ENCODE measurements around the gene HCN2. TPM values are rescaled to one million over a fixed set of nuclear protein-coding genes. Genes with fewer than 3 reads are reported as not detected.

HCN2 gene
- polyA plus RNA-seq, 1 donor from 2014 or later, result 4.7 TPM

DNA sequence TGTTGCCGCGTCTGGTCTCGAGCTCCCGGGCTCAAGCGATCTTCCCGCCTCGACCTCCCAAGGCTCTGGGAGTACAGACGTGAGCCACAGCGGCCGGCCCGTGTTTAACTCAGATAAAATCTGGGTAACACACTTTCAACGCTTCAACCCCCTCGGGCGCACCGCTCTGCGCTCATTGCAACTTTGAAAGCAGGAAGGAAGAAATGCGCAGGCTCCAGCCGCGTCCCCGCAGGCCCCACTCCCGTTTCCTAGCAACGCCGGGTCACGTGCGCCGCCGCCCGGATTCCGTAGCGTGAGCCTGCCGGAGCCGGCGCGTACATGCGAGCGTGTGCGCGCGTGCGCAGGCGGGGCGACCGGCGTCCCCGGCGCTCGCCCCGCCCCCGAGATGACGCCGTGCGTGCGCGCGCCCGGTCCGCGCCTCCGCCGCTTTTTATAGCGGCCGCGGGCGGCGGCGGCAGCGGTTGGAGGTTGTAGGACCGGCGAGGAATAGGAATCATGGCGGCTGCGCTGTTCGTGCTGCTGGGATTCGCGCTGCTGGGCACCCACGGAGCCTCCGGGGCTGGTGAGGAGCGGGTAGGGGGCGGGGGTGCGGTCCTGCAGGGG is 17.4 kb upstream of the HCN2 start, which contains the start of gene BSG:
Gene BSG, plus strand, starts transcription at position 457 of the 603 bp plus-strand sequence. Its CDS starts 39 bp downstream, at position 496.
- Histone ChIP-seq H2AFZ (ENCODE audit: low read depth, low read length) (peak within 1 kb of the TSS; percentile 28), H3K27ac (ENCODE audit: low read length) (peak within 1 kb of the TSS; percentile 86), H4K20me1 (ENCODE audit: insufficient read depth) (peaks cover 4% of the 10 kb centered on the region), H3K9ac (ENCODE audit: low read length) (peak within 1 kb of the TSS; percentile 94), H3K9me3 (ENCODE audit: low read length) (no peaks in the 10 kb centered on the region), H3K79me2 (replicated peaks; ENCODE audit: insufficient read depth, low read length) (peaks cover 40% of the 10 kb centered on the region), H3K36me3 (ENCODE audit: insufficient read depth, low read length) (no peaks in the 10 kb centered on the region), H3F3A (ENCODE audit: insufficient read depth, low read length, poor library complexity, severe bottlenecking) (no peaks in the 10 kb centered on the region), H3K9me2 (ENCODE audit: insufficient read depth, low read length) (no peaks in the 10 kb centered on the region), H3K4me2 (ENCODE audit: low read length) (peak within 1 kb of the TSS; percentile 72), H3K4me3 (ENCODE audit: low read length) (peak within 1 kb of the TSS; percentile 99), H3K27me3 (ENCODE audit: insufficient read depth, low read depth, low read length) (no peaks in the 10 kb centered on the region)
- TF ChIP-seq, protein P1, sequence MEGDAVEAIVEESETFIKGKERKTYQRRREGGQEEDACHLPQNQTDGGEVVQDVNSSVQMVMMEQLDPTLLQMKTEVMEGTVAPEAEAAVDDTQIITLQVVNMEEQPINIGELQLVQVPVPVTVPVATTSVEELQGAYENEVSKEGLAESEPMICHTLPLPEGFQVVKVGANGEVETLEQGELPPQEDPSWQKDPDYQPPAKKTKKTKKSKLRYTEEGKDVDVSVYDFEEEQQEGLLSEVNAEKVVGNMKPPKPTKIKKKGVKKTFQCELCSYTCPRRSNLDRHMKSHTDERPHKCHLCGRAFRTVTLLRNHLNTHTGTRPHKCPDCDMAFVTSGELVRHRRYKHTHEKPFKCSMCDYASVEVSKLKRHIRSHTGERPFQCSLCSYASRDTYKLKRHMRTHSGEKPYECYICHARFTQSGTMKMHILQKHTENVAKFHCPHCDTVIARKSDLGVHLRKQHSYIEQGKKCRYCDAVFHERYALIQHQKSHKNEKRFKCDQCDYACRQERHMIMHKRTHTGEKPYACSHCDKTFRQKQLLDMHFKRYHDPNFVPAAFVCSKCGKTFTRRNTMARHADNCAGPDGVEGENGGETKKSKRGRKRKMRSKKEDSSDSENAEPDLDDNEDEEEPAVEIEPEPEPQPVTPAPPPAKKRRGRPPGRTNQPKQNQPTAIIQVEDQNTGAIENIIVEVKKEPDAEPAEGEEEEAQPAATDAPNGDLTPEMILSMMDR (IDR thresholded peaks at IDR 0.05; ENCODE audit: poor library complexity, severe bottlenecking), result peak; percentile 22
- TF ChIP-seq RAD21 (conservative IDR thresholded peaks at IDR 0.05) (no peak), SMC3 (conservative IDR thresholded peaks at IDR 0.05; ENCODE audit: poor library complexity) (peak; percentile 36), MXI1 (conservative IDR thresholded peaks at IDR 0.05; ENCODE audit: poor library complexity, severe bottlenecking) (peak; percentile 91), TAF1 (IDR thresholded peaks at IDR 0.05; ENCODE audit: low read depth) (peak; percentile 89), POLR2AphosphoS5 (IDR thresholded peaks at IDR 0.05) (peak; percentile 98), EP300 (conservative IDR thresholded peaks at IDR 0.05; ENCODE audit: poor library complexity, severe bottlenecking) (peak; percentile 74), EZH2 (IDR thresholded peaks at IDR 0.05; ENCODE audit: borderline replicate concordance, insufficient read depth, low read length, poor library complexity, severe bottlenecking) (no peak)
- TF ChIP-seq, protein P2, sequence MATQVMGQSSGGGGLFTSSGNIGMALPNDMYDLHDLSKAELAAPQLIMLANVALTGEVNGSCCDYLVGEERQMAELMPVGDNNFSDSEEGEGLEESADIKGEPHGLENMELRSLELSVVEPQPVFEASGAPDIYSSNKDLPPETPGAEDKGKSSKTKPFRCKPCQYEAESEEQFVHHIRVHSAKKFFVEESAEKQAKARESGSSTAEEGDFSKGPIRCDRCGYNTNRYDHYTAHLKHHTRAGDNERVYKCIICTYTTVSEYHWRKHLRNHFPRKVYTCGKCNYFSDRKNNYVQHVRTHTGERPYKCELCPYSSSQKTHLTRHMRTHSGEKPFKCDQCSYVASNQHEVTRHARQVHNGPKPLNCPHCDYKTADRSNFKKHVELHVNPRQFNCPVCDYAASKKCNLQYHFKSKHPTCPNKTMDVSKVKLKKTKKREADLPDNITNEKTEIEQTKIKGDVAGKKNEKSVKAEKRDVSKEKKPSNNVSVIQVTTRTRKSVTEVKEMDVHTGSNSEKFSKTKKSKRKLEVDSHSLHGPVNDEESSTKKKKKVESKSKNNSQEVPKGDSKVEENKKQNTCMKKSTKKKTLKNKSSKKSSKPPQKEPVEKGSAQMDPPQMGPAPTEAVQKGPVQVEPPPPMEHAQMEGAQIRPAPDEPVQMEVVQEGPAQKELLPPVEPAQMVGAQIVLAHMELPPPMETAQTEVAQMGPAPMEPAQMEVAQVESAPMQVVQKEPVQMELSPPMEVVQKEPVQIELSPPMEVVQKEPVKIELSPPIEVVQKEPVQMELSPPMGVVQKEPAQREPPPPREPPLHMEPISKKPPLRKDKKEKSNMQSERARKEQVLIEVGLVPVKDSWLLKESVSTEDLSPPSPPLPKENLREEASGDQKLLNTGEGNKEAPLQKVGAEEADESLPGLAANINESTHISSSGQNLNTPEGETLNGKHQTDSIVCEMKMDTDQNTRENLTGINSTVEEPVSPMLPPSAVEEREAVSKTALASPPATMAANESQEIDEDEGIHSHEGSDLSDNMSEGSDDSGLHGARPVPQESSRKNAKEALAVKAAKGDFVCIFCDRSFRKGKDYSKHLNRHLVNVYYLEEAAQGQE (IDR thresholded peaks at IDR 0.05; ENCODE audit: borderline replicate concordance), result peak; percentile 93

DNA sequence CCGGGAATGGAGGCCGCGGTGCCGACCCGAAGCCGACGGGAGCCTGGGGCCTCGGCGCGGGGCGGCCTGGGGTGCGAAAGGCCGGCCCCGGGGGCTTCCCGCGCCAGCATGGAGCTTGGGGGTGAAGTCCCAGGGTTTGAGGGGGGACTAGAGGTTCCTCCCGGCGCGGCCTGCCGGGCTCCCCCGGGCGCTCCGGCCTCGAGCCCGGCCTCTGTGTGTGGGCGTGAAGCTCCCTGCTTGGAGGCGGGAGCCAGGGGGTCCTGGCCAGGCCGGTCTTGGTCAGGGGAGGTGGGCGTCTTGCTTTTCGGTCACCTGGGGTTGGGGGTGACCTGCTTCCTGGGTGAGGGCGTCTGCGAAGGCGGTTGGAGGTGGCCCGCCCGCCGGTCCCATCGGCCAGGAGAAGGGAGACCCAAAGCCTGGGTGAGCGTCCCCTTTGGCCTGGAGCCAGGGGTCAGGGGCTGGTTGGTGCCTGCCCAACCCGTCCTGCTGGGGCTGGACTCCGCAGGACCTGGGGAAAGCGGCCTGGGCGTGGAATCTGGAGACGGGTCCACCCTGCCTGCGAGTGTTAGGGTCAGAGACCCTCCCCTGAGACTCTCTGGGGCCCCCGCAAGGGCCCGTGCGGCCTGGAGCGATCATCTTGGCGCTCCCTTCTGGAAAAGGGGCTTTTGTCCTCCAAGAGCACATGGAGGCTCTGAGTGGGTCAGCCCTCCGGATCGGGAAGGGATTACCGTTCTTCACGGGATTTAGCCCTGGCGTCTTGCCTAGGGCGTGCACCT is 16.8 kb upstream of the HCN2 start:
- H3K4me2 ChIP-seq (ENCODE audit: low read length), result peak overlapping the region; percentile 72
- H3F3A ChIP-seq (ENCODE audit: insufficient read depth, low read length, poor library complexity, severe bottlenecking), result no peaks in the 10 kb centered on the region
- H3K27me3 ChIP-seq (ENCODE audit: insufficient read depth, low read depth, low read length), result no peaks in the 10 kb centered on the region
- no peak overlapping the region for H2AFZ ChIP-seq (ENCODE audit: low read depth, low read length)
- no peaks in the 10 kb centered on the region for H3K36me3 ChIP-seq (ENCODE audit: insufficient read depth, low read length)
- H3K79me2 ChIP-seq (replicated peaks; ENCODE audit: insufficient read depth, low read length), result peaks cover 46% of the 10 kb centered on the region
- peak overlapping the region; percentile 94 for H3K9ac ChIP-seq (ENCODE audit: low read length)
- no peaks in the 10 kb centered on the region for H3K9me3 ChIP-seq (ENCODE audit: low read length)
- no peaks in the 10 kb centered on the region for H3K9me2 ChIP-seq (ENCODE audit: insufficient read depth, low read length)
- H3K27ac ChIP-seq (ENCODE audit: low read length), result peak overlapping the region; percentile 86
- H3K4me3 ChIP-seq (ENCODE audit: low read length), result peak overlapping the region; percentile 99
- peaks cover 4% of the 10 kb centered on the region for H4K20me1 ChIP-seq (ENCODE audit: insufficient read depth)
- TF ChIP-seq MXI1 (conservative IDR thresholded peaks at IDR 0.05; ENCODE audit: poor library complexity, severe bottlenecking) (peak; percentile 4), RAD21 (conservative IDR thresholded peaks at IDR 0.05) (no peak)

Measured in neural cell (in vitro differentiated cells).